ENCODE measurements around the gene TNNI2.
"Not testable (repeated sequence)": the region's sequence is repeated elsewhere in the genome, so short reads cannot be mapped to it uniquely, and the experiment has no call there.

TNNI2 gene

GRCh38 chr11:1862588-1863351 lies 24.0 kb downstream of the TNNI2 start:
- no peak for DNase-seq (ENCODE audit: low read depth)

DNA sequence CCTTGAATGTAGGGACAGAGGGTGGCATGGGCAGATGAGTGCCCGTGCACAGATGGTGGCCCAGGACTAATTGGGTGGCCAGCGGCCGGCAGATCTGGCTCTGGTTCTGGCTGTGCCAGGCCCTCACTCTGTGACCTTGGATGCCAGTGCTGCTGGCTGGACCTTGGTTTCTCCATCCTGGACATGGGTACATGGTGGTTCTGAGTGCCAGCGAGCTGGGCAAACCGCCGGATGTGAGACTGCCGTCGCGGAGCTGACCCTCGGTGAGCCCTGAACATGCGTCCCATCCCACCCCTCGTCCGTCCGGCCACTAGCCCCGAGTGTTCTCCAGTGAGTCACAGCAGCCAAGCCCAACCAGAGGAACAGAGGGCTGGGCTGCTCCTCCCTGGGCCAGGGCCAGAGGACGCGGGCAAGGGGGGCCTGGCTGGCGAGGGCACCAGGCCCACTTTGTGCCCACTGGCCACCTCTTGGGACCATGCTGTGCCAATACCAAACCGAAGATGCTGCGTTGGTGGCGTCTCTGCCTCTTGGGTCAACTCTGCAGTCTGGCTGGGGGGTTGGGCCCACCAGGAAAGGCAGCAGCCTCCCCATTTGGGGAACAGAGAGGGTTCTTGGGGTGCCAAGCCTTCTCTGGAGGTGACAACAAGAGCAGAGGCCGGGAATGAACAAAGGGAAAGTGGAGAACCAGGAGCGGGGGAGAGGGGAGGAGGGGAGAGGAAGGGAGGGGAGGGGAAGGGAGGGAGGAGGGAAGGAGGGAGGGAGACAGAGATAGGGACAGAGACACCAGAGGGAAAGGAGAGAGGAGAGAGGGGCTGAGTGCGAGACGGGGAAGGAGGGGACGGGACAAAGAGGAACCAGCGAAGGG lies 24.8 kb downstream of the TNNI2 start:
- DNase-seq (ENCODE audit: low read depth), result no peak

DNA sequence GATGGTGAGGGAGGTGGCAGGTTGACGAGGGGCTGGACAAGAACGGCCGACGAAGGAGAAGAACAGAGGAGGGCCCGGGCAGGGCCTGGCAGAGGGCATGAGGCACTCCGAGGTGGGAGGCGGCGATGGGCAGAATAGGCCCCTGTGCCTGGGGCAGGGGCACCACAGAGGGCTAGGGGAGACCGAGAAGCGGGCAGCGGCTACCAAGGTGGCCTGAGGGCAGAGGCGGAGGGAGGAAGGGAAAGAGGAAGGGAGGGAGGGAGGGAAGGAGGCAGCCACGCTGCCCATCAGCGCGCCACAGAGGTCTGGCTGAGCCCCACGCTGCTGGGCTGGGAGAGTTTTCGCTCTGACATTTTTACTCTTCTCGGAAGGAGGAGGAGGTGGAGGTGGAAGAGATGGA lies 25.4 kb downstream of the TNNI2 start:
- no peak for DNase-seq (ENCODE audit: low read depth)

GRCh38 chr11:1864831-1865665 lies 26.3 kb downstream of the TNNI2 start:
- DNase-seq (ENCODE audit: low read depth), result no peak

DNA sequence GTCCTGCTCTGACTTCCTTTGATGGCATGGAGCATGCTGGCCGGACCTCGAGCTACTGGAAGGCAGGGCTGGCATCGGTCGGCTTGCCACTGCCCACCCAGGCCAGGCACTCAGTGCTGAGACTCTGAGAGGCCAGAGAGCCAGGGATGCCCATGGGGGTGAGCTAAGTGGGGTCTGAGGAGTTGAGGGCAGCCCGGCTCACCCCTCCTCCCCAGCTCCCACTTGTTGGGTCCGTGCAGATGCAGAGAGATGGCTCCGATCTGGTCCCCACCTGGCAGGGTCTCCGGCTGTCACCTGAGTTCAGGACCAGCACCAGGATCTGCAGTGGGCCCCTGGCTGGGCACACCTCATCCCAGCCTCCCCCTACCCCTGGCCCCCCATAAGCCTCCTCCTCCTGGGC lies 27.4 kb downstream of the TNNI2 start:
- DNase-seq (ENCODE audit: low read depth), result no peak

- DNase-seq (ENCODE audit: low read depth), result no peak
These were observed 28.0 kb downstream of the TNNI2 start for GRCh38 chr11:1866776-1867175.

DNA sequence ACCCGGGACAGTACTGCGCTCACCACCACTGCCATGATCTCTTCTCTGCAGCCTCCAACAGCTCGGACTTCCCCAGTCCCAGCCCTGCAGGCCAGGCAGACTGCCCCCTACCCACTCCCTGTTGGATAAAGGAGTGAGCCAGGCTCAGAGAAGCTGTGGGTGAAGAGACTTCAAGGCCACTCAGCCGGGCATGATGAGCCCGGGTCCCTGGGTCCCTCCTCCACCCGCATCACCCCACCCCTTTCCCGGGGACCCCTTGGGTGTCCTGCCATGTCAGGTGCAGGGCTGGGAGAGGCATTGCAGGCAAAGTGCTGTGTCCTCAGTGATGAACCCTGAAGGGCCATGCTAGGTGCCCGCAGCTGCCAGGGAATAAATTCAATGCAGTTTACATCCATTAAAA lies 28.6 kb downstream of the TNNI2 start:
- DNase-seq (ENCODE audit: low read depth), result no peak

DNA sequence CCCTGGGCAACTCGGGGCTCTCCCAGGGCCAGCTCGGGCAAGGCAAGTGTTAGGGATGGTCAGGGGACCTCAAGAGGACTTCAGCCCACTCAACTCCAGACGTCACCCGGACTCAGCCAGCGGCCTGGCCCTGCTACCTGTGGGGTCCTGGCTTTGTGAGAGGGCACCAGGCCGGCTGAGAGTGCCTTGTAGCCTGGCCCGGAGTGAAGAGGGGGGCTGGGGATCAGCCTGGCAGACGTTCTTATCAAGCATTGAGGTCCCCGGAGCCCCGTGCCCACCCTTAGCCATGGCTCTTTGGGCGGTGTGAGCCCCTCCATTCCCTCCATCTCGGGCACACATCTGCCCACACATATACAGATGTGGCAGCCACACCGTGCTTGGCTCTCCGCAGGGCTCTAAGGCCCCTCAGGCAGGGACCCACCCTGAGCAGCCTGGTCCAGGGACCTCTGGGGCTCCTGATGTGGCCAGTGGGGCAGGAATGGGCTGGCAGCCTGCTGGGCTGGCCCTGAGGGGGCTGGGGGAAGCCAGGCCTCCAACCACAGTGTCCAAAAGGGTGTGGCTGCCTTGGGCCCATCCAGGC lies 29.4 kb downstream of the TNNI2 start:
- no peak for DNase-seq (ENCODE audit: low read depth)

- DNase-seq (ENCODE audit: low read depth), result no peak
These were observed 30.0 kb downstream of the TNNI2 start for GRCh38 chr11:1868636-1869291.

- no peak for DNase-seq (ENCODE audit: low read depth)
These were observed 30.9 kb downstream of the TNNI2 start for GRCh38 chr11:1869427-1870325.

DNA sequence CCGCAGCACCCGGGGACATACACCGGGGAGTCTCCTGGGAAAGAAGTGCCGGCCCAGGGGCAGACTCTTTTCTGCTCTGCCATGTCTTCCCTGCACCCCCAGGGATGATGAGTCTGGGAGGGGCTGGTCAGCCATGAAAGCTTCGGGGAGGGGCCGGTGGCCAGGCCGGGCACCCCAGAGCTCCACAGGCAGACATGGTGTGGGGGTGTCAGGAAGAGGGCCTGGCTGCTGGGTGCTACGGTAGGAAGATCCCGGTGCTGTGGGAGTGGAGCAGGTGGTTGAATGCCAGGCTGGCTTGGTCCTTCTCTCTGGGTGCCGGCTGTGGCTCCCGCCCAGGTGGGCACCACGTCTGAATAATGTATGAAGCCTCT lies 31.5 kb downstream of the TNNI2 start:
- no peak for DNase-seq (ENCODE audit: low read depth)

GRCh38 chr11:1870721-1871466 lies 32.1 kb downstream of the TNNI2 start:
- DNase-seq (ENCODE audit: low read depth), result no peak

- no peak for DNase-seq (ENCODE audit: low read depth)
These were observed 32.8 kb downstream of the TNNI2 start for GRCh38 chr11:1871531-1871930.

DNA sequence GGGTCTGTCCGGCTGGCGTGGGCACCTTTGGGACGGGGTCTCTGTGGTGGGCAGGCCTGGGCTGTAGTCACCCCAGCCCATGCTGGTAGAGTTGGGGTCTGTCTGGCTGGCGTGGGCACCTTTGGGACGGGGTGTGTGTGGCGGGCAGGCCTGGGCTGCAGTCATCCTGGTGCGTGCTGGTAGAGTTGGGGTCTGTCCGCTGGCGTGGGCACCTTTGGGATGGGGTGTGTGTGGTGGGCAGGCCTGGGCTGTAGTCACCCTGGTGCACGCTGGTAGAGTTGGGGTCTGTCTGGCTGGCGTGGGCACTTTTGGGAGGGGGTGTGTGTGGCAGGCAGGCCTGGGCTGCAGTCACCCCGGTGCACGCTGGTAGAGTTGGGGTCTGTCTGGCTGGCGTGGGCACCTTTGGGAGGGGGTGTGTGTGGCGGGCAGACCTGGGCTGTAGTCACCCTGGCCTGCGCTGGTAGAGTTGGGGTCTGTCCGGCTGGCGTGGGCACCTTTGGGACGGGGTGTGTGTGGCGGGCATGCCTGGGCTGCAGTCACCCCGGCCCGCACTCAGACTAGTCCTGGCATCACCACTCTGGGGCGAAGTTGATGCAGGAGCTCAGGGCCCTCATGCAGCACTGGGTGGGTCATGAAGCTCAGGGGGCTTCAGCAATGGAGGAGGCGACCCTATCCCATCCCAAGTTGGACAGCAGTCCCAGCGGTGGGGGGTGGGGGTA lies 33.6 kb downstream of the TNNI2 start:
- DNase-seq (ENCODE audit: low read depth), result no peak

- no peak for DNase-seq (ENCODE audit: low read depth)
These were observed 34.4 kb downstream of the TNNI2 start for GRCh38 chr11:1873048-1873812.

- DNase-seq (ENCODE audit: low read depth), result not testable (repeated sequence)
These were observed 35.0 kb downstream of the TNNI2 start for GRCh38 chr11:1873813-1874150.

GRCh38 chr11:1874441-1875092 lies 35.8 kb downstream of the TNNI2 start:
- not testable (repeated sequence) for DNase-seq (ENCODE audit: low read depth)

Data from stimulated activated CD8-positive, alpha-beta memory T cell treated with anti-CD3 and anti-CD28 coated beads, Interleukin-15, amount 100 ng/mL, for 24 hours (primary cell).